ENCODE results near the gene MISP. TPM values are rescaled to one million over a fixed set of nuclear protein-coding genes. Genes with fewer than 3 reads are reported as not detected.

MISP gene
- total and polyA plus RNA-seq, 9 of the 15 experiments (the other 6 are each of a cell fraction or from before 2014, with no cell fraction given), result 0.04 to 0.29 (median 0.05) TPM; not detected in 5

DNA sequence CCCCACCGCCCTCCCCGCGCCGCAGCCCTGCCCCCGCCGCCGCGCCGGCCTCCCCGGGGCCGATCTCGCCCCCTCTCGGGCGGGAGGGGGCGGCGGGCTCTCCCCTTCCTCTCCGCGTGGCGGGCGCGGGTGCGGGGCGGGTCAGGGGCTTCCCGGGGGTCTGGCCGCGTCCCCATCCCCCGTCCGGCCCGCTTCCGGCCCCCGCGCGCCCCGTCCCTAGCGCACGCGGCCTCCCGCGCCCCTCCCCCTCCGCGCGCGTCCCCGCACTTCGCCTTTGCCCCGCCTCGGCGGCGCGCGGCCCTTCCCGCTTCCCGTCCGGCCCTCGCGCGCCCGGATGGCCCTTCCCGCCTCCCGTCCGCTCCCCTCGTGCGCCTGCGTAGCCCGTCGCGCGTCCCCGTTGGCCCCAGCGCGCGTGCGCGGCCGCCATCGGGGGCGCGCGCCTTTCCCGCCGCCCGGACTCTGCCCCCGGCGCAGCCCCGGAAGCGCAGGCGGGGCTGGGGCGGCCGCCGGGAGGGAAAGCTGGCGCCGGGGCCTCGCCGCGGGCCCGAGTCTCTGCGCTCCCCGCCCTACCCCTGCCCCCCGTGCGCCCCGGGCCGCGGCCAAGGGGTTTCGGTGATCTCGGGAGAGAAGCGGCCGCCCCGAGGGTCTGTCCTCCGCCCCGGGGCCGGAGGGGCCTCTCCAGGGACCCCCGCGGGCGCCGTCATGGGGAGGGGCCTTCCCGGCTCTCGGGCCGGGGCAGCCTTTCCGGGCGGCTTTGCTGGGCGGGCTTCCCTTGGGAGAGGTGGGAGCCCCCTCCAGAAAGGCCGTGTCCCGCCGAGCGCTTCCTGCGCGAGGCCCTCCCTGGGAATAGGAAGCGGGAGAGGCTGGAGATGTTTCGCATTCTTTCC, 46.9 kb downstream of the MISP start (continued):
- TF ChIP-seq ZBTB17 (CRISPR knock-in tag; IDR thresholded peaks at IDR 0.05) (no peak), POLR2G (IDR thresholded peaks at IDR 0.05; ENCODE audit: low read depth, low read length) (peak; percentile 83), POLR2H (tag; IDR thresholded peaks at IDR 0.05; ENCODE audit: low read depth) (0 out of 2 replicates have a peak, but pooled peaks have one; percentile 40), ZKSCAN1 (IDR thresholded peaks at IDR 0.05; ENCODE audit: low read depth, low read length) (0 out of 2 replicates have a peak, but pooled peaks have one; percentile 47), SIRT6 (IDR thresholded peaks at IDR 0.05; ENCODE audit: low read depth, low read length) (peak; percentile 58), TRIM28 (IDR thresholded peaks at IDR 0.05) (no peak), ZNF263 (CRISPR knock-in tag; IDR thresholded peaks at IDR 0.05; ENCODE audit: borderline replicate concordance) (0 out of 2 replicates have a peak, but pooled peaks have one; percentile 14)
- TF ChIP-seq, protein P1, sequence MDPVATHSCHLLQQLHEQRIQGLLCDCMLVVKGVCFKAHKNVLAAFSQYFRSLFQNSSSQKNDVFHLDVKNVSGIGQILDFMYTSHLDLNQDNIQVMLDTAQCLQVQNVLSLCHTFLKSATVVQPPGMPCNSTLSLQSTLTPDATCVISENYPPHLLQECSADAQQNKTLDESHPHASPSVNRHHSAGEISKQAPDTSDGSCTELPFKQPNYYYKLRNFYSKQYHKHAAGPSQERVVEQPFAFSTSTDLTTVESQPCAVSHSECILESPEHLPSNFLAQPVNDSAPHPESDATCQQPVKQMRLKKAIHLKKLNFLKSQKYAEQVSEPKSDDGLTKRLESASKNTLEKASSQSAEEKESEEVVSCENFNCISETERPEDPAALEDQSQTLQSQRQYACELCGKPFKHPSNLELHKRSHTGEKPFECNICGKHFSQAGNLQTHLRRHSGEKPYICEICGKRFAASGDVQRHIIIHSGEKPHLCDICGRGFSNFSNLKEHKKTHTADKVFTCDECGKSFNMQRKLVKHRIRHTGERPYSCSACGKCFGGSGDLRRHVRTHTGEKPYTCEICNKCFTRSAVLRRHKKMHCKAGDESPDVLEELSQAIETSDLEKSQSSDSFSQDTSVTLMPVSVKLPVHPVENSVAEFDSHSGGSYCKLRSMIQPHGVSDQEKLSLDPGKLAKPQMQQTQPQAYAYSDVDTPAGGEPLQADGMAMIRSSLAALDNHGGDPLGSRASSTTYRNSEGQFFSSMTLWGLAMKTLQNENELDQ (CRISPR knock-in tag; IDR thresholded peaks at IDR 0.05; ENCODE audit: borderline replicate concordance), result no peak
- TF ChIP-seq, protein P2, sequence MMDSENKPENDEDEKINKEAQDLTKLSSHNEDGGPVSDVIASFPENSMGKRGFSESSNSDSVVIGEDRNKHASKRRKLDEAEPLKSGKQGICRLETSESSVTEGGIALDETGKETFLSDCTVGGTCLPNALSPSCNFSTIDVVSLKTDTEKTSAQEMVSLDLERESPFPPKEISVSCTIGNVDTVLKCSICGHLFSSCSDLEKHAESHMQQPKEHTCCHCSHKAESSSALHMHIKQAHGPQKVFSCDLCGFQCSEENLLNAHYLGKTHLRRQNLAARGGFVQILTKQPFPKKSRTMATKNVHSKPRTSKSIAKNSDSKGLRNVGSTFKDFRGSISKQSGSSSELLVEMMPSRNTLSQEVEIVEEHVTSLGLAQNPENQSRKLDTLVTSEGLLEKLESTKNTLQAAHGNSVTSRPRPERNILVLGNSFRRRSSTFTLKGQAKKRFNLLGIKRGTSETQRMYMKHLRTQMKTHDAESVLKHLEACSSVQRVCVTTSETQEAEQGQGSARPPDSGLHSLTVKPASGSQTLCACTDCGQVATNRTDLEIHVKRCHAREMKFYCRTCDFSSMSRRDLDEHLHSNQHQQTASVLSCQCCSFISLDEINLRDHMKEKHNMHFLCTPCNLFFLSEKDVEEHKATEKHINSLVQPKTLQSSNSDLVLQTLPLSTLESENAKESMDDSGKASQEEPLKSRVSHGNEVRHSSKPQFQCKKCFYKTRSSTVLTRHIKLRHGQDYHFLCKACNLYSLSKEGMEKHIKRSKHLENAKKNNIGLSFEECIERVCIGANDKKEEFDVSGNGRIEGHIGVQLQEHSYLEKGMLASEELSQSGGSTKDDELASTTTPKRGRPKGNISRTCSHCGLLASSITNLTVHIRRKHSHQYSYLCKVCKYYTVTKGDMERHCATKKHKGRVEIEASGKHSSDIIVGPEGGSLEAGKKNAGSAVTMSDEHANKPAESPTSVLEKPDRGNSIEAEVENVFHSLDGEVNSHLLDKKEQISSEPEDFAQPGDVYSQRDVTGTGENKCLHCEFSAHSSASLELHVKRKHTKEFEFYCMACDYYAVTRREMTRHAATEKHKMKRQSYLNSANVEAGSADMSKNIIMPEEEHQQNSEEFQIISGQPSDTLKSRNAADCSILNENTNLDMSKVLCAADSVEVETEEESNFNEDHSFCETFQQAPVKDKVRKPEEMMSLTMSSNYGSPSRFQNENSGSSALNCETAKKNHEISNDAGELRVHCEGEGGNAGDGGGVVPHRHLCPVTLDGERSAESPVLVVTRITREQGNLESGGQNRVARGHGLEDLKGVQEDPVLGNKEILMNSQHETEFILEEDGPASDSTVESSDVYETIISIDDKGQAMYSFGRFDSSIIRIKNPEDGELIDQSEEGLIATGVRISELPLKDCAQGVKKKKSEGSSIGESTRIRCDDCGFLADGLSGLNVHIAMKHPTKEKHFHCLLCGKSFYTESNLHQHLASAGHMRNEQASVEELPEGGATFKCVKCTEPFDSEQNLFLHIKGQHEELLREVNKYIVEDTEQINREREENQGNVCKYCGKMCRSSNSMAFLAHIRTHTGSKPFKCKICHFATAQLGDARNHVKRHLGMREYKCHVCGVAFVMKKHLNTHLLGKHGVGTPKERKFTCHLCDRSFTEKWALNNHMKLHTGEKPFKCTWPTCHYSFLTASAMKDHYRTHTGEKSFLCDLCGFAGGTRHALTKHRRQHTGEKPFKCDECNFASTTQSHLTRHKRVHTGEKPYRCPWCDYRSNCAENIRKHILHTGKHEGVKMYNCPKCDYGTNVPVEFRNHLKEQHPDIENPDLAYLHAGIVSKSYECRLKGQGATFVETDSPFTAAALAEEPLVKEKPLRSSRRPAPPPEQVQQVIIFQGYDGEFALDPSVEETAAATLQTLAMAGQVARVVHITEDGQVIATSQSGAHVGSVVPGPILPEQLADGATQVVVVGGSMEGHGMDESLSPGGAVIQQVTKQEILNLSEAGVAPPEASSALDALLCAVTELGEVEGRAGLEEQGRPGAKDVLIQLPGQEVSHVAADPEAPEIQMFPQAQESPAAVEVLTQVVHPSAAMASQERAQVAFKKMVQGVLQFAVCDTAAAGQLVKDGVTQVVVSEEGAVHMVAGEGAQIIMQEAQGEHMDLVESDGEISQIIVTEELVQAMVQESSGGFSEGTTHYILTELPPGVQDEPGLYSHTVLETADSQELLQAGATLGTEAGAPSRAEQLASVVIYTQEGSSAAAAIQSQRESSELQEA (IDR thresholded peaks at IDR 0.05; ENCODE audit: low read depth), result peak; percentile 61; the same call in 1 of the 2 replicates
- TF ChIP-seq, protein P3, sequence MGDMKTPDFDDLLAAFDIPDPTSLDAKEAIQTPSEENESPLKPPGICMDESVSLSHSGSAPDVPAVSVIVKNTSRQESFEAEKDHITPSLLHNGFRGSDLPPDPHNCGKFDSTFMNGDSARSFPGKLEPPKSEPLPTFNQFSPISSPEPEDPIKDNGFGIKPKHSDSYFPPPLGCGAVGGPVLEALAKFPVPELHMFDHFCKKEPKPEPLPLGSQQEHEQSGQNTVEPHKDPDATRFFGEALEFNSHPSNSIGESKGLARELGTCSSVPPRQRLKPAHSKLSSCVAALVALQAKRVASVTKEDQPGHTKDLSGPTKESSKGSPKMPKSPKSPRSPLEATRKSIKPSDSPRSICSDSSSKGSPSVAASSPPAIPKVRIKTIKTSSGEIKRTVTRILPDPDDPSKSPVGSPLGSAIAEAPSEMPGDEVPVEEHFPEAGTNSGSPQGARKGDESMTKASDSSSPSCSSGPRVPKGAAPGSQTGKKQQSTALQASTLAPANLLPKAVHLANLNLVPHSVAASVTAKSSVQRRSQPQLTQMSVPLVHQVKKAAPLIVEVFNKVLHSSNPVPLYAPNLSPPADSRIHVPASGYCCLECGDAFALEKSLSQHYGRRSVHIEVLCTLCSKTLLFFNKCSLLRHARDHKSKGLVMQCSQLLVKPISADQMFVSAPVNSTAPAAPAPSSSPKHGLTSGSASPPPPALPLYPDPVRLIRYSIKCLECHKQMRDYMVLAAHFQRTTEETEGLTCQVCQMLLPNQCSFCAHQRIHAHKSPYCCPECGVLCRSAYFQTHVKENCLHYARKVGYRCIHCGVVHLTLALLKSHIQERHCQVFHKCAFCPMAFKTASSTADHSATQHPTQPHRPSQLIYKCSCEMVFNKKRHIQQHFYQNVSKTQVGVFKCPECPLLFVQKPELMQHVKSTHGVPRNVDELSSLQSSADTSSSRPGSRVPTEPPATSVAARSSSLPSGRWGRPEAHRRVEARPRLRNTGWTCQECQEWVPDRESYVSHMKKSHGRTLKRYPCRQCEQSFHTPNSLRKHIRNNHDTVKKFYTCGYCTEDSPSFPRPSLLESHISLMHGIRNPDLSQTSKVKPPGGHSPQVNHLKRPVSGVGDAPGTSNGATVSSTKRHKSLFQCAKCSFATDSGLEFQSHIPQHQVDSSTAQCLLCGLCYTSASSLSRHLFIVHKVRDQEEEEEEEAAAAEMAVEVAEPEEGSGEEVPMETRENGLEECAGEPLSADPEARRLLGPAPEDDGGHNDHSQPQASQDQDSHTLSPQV (IDR thresholded peaks at IDR 0.05), result 0 out of 2 replicates have a peak, but pooled peaks have one; percentile 44
